Stimulated activated naive CD8-positive, alpha-beta T cell treated with anti-CD3 and anti-CD28 coated beads, Interleukin-15, Interleukin-2, amounts not matched to agents 100 ng/mL and 50 ng/mL, for 24 hours (primary cell): ENCODE data around the gene CLMN.

Experiments
- H3K27ac Mint-ChIP-seq: one replicate; pipeline ENCODE4 v1.8.0; 2021; ENCODE audit warnings: mild to moderate bottlenecking, mixed read lengths
- H3K27me3 Mint-ChIP-seq: one replicate; pipeline ENCODE4 v1.8.0; 2021; ENCODE audit warnings: mixed read lengths
- H3K36me3 Mint-ChIP-seq: one replicate; pipeline ENCODE4 v1.8.0; 2021; ENCODE audit warnings: low read depth, mixed read lengths
- H3K4me1 Mint-ChIP-seq: one replicate; pipeline ENCODE4 v1.8.0; 2021; ENCODE audit warnings: low read depth, mixed read lengths
- H3K4me3 Mint-ChIP-seq: one replicate; pipeline ENCODE4 v1.8.0; 2021; ENCODE audit warnings: mild to moderate bottlenecking, mixed read lengths
- H3K9me3 Mint-ChIP-seq: one replicate; pipeline ENCODE4 v1.8.0; 2021; ENCODE audit warnings: mixed read lengths

The CLMN gene

DNA sequence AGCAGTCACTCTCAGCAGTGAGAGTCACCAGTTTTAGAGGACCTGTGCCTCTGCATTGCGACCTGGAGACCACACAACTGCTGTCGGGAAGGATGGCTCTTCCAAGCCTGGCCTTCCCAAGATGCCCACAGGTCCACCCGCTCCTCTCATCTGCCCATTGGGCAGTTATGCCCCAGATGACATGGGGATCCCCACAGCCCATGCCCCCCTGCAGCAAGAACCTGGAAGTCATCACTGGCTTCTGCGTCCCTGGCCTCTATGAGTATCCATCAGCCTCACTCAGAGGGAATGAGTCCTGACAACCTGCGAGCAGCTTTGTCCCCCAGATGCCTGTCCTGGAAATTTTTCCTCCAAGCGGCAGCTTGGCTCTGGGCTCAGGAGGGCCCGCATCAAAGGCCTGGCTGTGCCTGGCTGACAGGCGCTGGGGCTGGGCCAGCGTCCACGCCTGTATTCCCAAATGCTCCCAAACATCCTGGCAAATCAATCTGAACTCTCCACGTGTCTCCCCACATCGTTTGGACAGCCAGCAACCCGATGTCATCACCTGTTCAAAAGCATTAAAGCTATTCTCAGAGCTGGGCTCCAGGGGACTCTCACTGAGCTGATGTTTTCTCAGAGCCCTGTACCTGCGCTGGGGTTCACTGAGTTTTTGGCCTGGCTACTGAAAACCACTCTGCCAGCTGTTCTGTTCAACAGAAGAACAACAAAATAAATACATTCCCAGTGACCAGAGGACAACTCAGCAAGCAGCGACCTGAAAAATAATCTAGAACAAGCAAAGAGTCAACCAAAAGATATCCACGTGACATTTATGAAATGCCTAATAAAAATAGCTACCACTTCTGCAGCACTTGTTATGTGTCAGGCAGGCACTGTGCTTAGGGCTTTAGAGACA, 57.8 kb downstream of the CLMN start:
- no peak overlapping the region for H3K4me3 Mint-ChIP-seq

DNA sequence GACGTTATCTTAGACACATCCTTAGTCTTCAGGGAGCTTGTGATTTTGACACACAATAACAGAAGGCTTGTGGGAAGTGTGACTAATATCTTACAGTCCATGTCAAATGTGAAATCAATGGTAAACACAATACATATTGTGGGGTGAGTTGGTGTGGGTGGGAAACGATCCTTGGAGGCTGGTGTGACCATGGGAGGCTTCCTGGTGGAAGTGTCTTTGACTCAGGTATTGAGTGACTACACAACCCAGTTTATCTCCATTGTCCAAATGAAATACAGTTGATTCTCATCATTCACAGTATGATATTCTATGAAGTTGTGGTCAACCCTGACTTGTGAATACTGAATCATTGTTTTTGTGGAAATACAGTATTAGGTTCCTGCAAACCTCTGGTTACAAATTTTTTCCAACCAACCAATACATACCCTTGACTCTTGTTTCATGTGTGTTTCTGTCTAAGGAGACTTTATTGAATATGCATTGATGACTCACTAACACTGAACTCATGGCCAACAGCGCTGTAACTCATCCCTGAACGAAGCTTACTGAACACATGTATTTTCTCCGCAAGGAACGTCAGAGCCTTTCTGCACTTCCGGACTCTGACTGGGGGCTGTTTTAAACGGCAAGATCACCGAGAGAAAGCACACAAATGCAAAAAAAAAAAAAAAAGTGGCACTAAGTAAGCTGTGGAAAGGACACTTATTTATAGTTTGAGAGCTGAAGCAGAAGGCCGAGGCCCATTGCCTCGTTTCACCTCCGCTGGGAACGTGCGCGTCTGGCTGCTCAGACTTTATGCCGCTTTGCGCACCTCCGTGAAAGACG, 59.0 kb downstream of the CLMN start:
- no peaks in the 10 kb centered on the region for H3K36me3 Mint-ChIP-seq
- peaks cover 5% of the 10 kb centered on the region for H3K27me3 Mint-ChIP-seq
- H3K27ac Mint-ChIP-seq, result peak overlapping the region; percentile 71
- H3K4me3 Mint-ChIP-seq, result peak overlapping the region; percentile 1
- H3K9me3 Mint-ChIP-seq, result no peaks in the 10 kb centered on the region
- H3K4me1 Mint-ChIP-seq, result peaks cover 19% of the 10 kb centered on the region

More for the DNA sequence above, 57.8 kb downstream of the CLMN start:
- peaks cover 29% of the 10 kb centered on the region for H3K4me1 Mint-ChIP-seq
- H3K27ac Mint-ChIP-seq, result no peak overlapping the region
- no peaks in the 10 kb centered on the region for H3K36me3 Mint-ChIP-seq
- H3K27me3 Mint-ChIP-seq, result peaks cover 5% of the 10 kb centered on the region
- no peaks in the 10 kb centered on the region for H3K9me3 Mint-ChIP-seq

GRCh38 chr14:95258754-95259593, 60.7 kb downstream of the CLMN start:
- no peak overlapping the region for H3K4me3 Mint-ChIP-seq
- peaks cover 7% of the 10 kb centered on the region for H3K4me1 Mint-ChIP-seq
- H3K36me3 Mint-ChIP-seq, result no peaks in the 10 kb centered on the region
- no peaks in the 10 kb centered on the region for H3K9me3 Mint-ChIP-seq
- H3K27ac Mint-ChIP-seq, result no peak overlapping the region
- H3K27me3 Mint-ChIP-seq, result peaks cover 5% of the 10 kb centered on the region

DNA sequence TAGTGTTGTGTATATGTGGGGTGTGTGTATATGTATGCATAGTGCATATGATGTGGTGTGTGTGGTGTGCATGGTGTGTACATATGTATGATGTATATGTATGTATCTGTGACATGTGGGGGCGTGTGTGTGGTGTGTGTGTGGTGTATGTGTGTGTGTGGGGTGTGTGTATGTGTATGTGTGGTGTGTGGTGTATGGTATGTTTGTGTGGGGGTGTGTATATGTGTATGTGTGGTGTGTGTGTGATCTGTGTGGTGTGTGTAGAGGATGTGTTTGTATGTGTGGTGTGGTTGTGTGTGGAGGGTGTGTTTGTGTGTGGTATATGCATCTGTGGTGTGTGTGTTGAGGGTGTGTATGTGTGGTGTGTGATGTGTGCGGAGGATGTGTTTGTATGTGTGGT, 61.6 kb downstream of the CLMN start:
- peaks cover 4% of the 10 kb centered on the region for H3K27me3 Mint-ChIP-seq
- H3K36me3 Mint-ChIP-seq, result no peaks in the 10 kb centered on the region
- no peak overlapping the region for H3K27ac Mint-ChIP-seq
- H3K4me3 Mint-ChIP-seq, result no peak overlapping the region
- no peaks in the 10 kb centered on the region for H3K9me3 Mint-ChIP-seq
- H3K4me1 Mint-ChIP-seq, result peaks cover 7% of the 10 kb centered on the region

DNA sequence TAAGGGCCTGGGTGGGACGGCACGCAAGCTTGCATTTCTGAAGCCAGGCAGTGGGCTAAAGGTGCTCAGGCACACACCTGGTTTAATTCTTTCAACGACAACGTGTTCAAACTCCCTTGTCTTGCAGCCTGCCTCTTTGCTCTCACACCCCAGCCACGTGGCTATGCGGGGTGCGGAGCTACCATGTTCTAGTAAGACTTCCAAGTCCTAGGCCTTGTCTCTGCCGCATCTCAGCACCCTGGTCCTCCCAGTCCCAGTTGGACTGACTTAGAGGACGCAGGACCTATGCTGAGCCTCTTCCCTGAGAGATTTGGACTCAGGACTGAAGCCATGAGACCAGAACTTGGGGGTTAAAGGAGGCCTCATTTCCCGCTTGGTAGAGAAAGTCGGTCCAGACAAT, 62.2 kb downstream of the CLMN start:
- Mint-ChIP-seq H3K4me3 (no peak overlapping the region), H3K4me1 (peaks cover 7% of the 10 kb centered on the region), H3K9me3 (no peaks in the 10 kb centered on the region), H3K27ac (no peak overlapping the region), H3K27me3 (no peaks in the 10 kb centered on the region), H3K36me3 (no peaks in the 10 kb centered on the region)

DNA sequence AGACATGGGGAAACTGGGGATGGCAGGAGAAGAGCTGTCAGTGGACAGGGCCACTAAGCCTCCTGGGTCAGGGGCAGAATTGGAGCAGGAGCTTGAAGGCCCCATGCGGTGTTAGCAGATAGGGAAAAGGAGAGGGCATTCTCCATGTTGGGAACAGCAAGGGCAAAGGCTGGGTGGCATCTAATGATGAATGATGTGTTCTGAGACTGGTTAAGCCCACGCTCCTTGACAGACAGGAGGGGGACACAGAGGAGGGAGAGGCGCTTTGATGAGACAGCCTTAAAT, 63.0 kb downstream of the CLMN start:
- Mint-ChIP-seq H3K27me3 (no peaks in the 10 kb centered on the region), H3K27ac (no peak overlapping the region), H3K4me1 (peaks cover 4% of the 10 kb centered on the region), H3K9me3 (no peaks in the 10 kb centered on the region), H3K36me3 (no peaks in the 10 kb centered on the region), H3K4me3 (no peak overlapping the region)

- Mint-ChIP-seq H3K4me3 (no peak overlapping the region), H3K9me3 (no peaks in the 10 kb centered on the region), H3K27ac (no peak overlapping the region), H3K4me1 (peaks cover 4% of the 10 kb centered on the region), H3K27me3 (no peaks in the 10 kb centered on the region), H3K36me3 (no peaks in the 10 kb centered on the region)
These were observed 63.5 kb downstream of the CLMN start for GRCh38 chr14:95256002-95256775.

DNA sequence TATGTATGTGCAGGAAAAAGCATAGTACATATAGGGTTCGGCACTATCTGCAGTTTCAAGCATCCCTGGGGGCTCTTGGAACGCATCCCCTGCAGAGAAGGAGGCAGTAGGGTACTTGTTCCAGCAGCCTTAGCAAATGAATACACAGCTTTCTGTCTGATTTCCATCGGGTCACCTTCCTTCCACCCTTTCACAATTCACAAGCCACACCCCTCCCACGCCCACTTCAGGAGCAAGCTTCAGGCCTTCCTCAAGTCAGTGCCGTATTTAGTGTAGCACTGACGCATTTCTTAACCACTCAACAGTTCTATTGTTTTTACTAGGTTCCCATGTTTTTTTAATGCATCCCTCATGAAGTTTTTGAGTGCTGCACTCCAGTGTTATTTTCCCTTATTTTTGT, 64.2 kb downstream of the CLMN start:
- Mint-ChIP-seq H3K4me1 (peaks cover 4% of the 10 kb centered on the region), H3K9me3 (no peaks in the 10 kb centered on the region), H3K27me3 (no peaks in the 10 kb centered on the region)

DNA sequence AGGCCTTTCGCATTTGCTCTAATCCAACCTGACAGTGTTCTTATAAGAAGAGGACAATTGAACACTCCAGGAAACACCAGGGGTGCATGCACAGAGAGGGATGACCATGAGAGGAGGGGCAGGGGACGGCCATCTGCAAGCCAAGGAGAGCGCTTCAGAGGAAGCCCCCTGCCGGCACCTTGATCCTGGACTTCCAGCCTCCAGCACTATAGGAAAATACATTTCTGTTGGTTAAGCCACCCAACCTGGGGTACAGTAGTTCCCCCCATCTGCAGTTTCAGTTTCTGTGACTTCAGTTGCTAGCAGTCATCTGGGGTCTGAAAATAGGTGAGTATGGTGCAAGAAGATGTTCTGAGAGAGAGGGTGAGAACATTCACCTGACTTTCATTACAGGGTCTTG, 64.7 kb downstream of the CLMN start:
- Mint-ChIP-seq H3K4me3 (no peak overlapping the region), H3K4me1 (peaks cover 4% of the 10 kb centered on the region), H3K27me3 (no peaks in the 10 kb centered on the region), H3K9me3 (no peaks in the 10 kb centered on the region), H3K36me3 (no peaks in the 10 kb centered on the region), H3K27ac (no peak overlapping the region)

More for the DNA sequence above, 64.2 kb downstream of the CLMN start:
- no peaks in the 10 kb centered on the region for H3K36me3 Mint-ChIP-seq
- no peak overlapping the region for H3K27ac Mint-ChIP-seq
- no peak overlapping the region for H3K4me3 Mint-ChIP-seq

- Mint-ChIP-seq H3K36me3 (no peaks in the 10 kb centered on the region), H3K27me3 (no peaks in the 10 kb centered on the region), H3K9me3 (no peaks in the 10 kb centered on the region), H3K27ac (no peak overlapping the region), H3K4me1 (peaks cover 4% of the 10 kb centered on the region), H3K4me3 (no peak overlapping the region)
These were observed 65.4 kb downstream of the CLMN start for GRCh38 chr14:95254288-95254687.

DNA sequence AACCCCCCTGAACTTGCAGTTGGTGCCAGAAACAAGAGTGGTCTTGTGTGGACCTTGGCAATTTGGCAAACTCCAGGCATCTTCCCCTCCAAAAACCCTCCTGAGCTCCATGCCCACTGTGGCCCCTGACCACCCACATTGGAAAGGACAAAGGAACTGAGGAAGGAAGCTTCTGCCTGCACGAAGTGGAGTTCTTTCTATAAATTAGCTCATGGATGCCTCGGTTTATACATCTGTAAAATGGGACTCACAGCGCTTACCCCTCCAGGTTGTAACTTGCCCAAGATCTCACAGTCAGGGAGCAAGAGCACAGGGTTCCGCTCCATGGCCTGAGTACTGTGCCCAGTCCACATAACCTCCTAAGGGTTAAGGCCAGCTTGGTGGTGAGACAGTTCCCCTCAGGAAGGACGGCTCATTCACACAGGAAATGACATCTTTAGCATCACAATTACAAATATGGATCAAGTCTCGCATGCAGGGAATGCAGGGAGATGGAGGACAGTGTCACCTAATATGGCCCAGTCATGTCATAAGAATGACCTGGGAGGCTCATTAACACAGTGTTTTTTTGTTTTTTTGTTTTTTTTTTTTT, 66.6 kb downstream of the CLMN start:
- Mint-ChIP-seq H3K27ac (no peak overlapping the region), H3K9me3 (no peaks in the 10 kb centered on the region)

GRCh38 chr14:95252219-95252618, 67.5 kb downstream of the CLMN start:
- H3K4me1 Mint-ChIP-seq, result peaks cover 4% of the 10 kb centered on the region
- no peak overlapping the region for H3K4me3 Mint-ChIP-seq
- H3K27me3 Mint-ChIP-seq, result peaks cover 5% of the 10 kb centered on the region
- no peaks in the 10 kb centered on the region for H3K36me3 Mint-ChIP-seq
- no peak overlapping the region for H3K27ac Mint-ChIP-seq
- H3K9me3 Mint-ChIP-seq, result no peaks in the 10 kb centered on the region

More for the DNA sequence above, 66.6 kb downstream of the CLMN start:
- no peaks in the 10 kb centered on the region for H3K36me3 Mint-ChIP-seq
- H3K4me3 Mint-ChIP-seq, result no peak overlapping the region
- no peaks in the 10 kb centered on the region for H3K27me3 Mint-ChIP-seq
- peaks cover 4% of the 10 kb centered on the region for H3K4me1 Mint-ChIP-seq

DNA sequence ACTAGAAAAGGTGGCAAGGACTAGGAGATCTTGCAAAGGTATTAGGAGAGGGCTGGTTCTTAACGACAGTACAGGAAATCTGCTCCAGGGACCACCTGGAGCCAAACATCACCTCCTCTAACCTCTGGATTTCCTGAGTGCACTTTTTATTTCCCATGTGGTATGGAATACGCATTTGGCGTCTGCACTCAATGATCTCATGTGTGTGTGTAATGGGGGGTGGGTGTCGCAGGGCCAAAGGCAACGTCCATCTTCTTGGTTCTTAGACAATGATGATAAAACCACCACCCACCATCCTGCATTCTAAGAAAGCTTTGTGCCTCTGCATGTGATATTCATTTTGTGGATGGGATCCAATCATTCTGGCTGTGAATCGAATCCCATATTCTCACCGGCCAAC, 68.8 kb downstream of the CLMN start:
- Mint-ChIP-seq H3K27ac (no peak overlapping the region), H3K4me3 (no peak overlapping the region), H3K36me3 (no peaks in the 10 kb centered on the region), H3K4me1 (peaks cover 4% of the 10 kb centered on the region), H3K27me3 (peaks cover 5% of the 10 kb centered on the region), H3K9me3 (no peaks in the 10 kb centered on the region)
